Activated CD4-positive, alpha-beta memory T cell treated with anti-CD3 and anti-CD28 coated beads, Interleukin-2, amount 10 ng/mL, durations not matched to agents 7 days and 5 days (primary cell): Measurements from ENCODE around the gene RAB6A. TPM values are rescaled to one million over a fixed set of nuclear protein-coding genes. Genes with fewer than 3 reads are reported as not detected.

Source experiments
- CTCF ChIA-PET: fragments of 350-600 bp; sonication (Branson Sonifier 250); formaldehyde crosslinking; loops from one replicate; lab custom pipeline; 2021; ENCODE audit warnings: antibody characterized with exemption, inconsistent platforms; lab: Charles Lee
- POLR2A ChIA-PET: fragments of 350-600 bp; sonication (Branson Sonifier 250); formaldehyde crosslinking; loops from one replicate; lab custom pipeline; 2021; ENCODE audit warnings: antibody characterized with exemption; lab: Charles Lee
- DNase-seq: peaks from one replicate; pipeline ENCODE4 v3.0.0-alpha.2; 2020
- H3K27ac Mint-ChIP-seq: one replicate; pipeline ENCODE4 v1.8.0; 2021; ENCODE audit warnings: mild to moderate bottlenecking, mixed read lengths
- H3K27me3 Mint-ChIP-seq: one replicate; pipeline ENCODE4 v1.8.0; 2021; ENCODE audit warnings: mixed read lengths
- H3K36me3 Mint-ChIP-seq: one replicate; pipeline ENCODE4 v1.8.0; 2021; ENCODE audit warnings: low read depth, mixed read lengths
- H3K4me1 Mint-ChIP-seq: one replicate; pipeline ENCODE4 v1.8.0; 2021; ENCODE audit warnings: mixed read lengths
- H3K4me3 Mint-ChIP-seq: one replicate; pipeline ENCODE4 v1.8.0; 2021; ENCODE audit warnings: mild to moderate bottlenecking, mixed read lengths
- H3K9me3 Mint-ChIP-seq: one replicate; pipeline ENCODE4 v1.8.0; 2021; ENCODE audit warnings: mixed read lengths
- total RNA-seq, 2 experiments: library from RNA; stranded (reverse); gene quantifications; one replicate each; pipeline ENCODE4 v1.2.3, GENCODE V29; 2021

Gene RAB6A
- 100 to 1,000 TPM; 104 to 108 TPM for total RNA-seq

DNA sequence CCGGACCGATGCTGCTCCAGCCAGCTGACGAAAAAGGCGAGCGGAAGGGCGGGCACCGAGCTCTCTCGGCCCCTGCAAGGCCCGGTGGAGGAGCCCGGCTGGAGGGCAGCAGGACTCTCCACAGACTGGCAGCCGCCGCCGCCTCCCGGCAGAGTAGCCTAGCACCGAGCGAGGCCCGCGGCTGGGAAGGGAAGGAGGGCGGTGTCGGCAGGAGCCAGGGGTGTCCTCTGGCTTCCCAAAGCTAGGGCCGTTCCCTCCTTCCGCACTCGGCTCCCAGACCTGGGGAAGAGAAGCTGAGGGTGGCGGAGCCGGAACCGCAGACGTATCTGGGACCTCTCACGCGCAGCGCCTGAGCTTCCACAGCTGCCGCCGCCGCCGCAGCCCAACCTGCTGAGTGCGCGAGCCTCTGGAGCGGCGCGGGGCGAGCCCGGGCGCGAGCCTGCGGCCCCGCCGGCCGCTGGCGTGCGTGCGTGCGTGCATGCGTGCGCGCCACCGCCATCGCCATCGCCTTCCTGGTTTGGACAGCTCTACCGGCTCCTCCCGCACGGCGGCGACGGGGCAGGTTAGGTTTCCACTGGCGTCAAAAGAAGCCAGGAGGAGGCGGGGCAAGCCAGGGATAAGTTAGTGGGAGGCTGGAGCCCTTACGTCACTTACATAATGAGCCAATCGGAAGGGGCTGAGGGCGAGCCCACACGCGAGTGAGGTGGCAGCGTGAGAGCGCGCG, at the start of gene RAB6A:
RAB6A (minus strand) TSS at position 396 of the 724 bp plus-strand sequence. CDS start 439 bp downstream, outside the sequence.
- DNase-seq: peak; percentile 100
- Mint-ChIP-seq H3K27me3 (peaks cover 3% of the 10 kb centered on the region), H3K4me1 (peaks cover 32% of the 10 kb centered on the region), H3K36me3 (peaks cover 10% of the 10 kb centered on the region), H3K9me3 (no peaks in the 10 kb centered on the region), H3K4me3 (peak within 1 kb of the TSS; percentile 94), H3K27ac (peak within 1 kb of the TSS; percentile 86)
- ChIA-PET POLR2A (interaction anchor here (1.0 to 8.2 kb wide), 8 partner anchors 8 to 410 kb away, joined by 3 to 158 read pairs (median 4); partner anchors contain the start of genes C2CD3, COA4, MRPL48 and PAAF1), CTCF (interaction anchor here (0.6 to 5.0 kb wide), 9 partner anchors 14 to 358 kb away, joined by 3 to 62 read pairs (median 3); partner anchors contain the start of gene MRPL48)

DNA sequence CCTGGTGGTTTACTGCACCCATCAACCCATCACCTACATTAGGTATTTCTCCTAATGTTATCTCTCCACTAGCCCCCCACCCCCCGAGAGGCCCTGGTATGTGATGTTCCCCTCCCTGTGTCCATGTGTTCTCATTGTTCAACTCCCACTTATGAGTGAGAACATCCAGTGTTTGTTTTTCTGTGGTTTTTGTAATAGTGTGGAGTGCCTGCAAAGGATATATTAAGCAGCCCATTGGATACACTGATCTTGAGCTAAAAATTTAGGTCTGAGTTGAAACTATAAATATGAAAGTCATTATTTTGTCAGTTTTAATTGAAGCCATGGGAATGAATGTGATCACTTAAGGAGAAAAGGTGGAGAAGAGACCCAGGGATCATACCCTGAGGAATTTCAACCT, 49.8 kb upstream of the RAB6A start:
- Mint-ChIP-seq H3K4me3 (no peak overlapping the region), H3K4me1 (no peaks in the 10 kb centered on the region), H3K36me3 (peaks cover 26% of the 10 kb centered on the region), H3K27ac (no peak overlapping the region), H3K27me3 (no peaks in the 10 kb centered on the region), H3K9me3 (no peaks in the 10 kb centered on the region)
- ChIA-PET CTCF (no interaction called here), POLR2A (no interaction called here)
- DNase-seq: no peak

DNA sequence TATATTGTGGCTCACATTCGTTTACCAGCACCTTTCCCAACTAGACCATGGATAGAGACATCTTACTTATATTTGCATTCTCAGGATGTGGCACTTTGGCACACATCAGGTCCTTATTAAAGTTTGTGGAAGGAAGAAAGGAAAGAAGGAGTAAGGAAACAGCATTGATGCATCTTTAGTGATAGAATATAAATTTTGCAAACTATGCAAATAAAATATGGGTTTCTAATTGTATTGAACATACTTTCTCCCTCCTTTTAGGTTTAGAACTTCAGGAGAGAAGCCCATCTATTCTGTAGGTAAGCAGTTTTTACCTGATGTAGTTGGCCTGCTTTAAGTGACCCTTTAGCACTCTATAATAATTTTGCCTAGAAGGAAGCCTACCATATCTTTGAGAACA, 47.2 kb upstream of the RAB6A start:
- ChIA-PET POLR2A (no interaction called here), CTCF (no interaction called here)
- no peaks in the 10 kb centered on the region for H3K9me3 Mint-ChIP-seq
- H3K4me1 Mint-ChIP-seq: no peaks in the 10 kb centered on the region
- DNase-seq: no peak
- no peaks in the 10 kb centered on the region for H3K27me3 Mint-ChIP-seq
- no peak overlapping the region for H3K4me3 Mint-ChIP-seq
- peaks cover 26% of the 10 kb centered on the region for H3K36me3 Mint-ChIP-seq
- no peak overlapping the region for H3K27ac Mint-ChIP-seq

DNA sequence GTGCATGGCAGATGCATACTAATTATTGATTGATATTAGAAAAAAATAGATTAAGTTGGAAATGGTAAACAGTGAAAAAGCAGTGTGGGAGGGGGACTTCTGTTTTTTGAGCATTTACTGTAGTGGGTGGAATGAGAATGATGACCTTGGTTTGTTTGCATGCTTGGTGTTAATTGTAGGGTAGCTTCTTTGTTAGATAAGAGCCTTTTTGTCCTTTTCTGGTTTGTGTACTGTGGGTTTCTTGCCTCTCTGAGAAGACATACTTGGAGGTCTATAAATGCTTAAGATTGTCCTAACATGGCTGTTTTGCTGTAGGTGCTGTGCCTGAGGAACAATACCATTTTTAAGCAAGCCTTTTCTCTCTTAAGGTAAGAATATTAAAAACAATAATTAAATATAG, 43.8 kb upstream of the RAB6A start:
- ChIA-PET CTCF (no interaction called here), POLR2A (no interaction called here)
- H3K4me3 Mint-ChIP-seq: no peak overlapping the region
- no peaks in the 10 kb centered on the region for H3K27me3 Mint-ChIP-seq
- no peak overlapping the region for H3K27ac Mint-ChIP-seq
- H3K4me1 Mint-ChIP-seq: no peaks in the 10 kb centered on the region
- no peak for DNase-seq
- H3K36me3 Mint-ChIP-seq: peaks cover 17% of the 10 kb centered on the region
- H3K9me3 Mint-ChIP-seq: no peaks in the 10 kb centered on the region

DNA sequence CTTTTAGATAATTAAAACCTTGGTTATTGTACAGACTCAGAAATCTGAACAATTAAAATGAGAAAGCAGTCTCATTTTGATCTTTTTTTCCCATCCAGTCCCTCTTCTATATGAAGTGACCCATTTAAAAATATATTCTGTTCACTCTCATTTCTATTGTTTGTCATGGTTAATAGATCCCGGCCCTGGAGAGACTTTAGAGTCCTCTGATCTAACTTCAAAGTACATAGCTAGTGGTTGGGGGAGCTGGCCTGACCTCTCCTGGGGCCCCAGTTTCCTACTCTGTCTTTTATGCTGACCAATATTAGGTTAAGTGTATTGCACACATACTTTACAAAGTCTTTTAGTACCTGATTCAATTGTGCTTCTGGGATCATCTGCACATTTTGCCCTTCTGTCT, 40.3 kb upstream of the RAB6A start:
- POLR2A ChIA-PET: no interaction called here
- Mint-ChIP-seq H3K4me1 (no peaks in the 10 kb centered on the region), H3K9me3 (no peaks in the 10 kb centered on the region)

DNA sequence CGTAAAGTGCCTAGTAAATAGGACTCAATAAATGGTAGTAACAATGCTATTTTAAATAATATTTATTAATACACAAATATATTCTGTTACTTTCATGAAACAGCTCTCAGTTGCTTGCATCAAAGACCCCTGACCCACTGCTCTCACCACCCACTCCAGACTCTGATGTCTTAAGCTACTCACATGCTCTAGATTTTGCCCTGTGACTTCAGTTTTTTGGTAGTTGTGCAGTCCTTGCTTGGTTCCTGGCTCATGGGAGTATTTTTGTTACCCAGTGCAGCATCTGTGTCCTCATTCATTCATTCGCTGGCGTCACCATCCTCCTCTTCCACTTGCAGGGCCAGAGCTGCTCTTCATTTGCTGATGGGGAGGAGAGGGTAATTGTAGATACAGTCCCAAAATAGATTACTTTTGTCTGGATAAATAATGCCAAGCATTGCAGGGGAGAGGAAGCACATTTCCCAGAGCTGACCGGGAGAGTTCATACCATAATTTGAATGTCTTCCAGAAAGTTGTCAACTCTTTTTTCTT, 39.5 kb upstream of the RAB6A start:
- no peaks in the 10 kb centered on the region for H3K36me3 Mint-ChIP-seq
- H3K4me1 Mint-ChIP-seq: no peaks in the 10 kb centered on the region
- H3K9me3 Mint-ChIP-seq: no peaks in the 10 kb centered on the region
- CTCF ChIA-PET: interaction anchor here (0.7 kb wide), 1 partner anchor 150 kb away, joined by 3 read pairs; no protein-coding TSS in a partner anchor
- H3K27ac Mint-ChIP-seq: no peak overlapping the region
- no peaks in the 10 kb centered on the region for H3K27me3 Mint-ChIP-seq
- DNase-seq: no peak
- H3K4me3 Mint-ChIP-seq: no peak overlapping the region
- POLR2A ChIA-PET: no interaction called here

More for the DNA sequence above, 40.3 kb upstream of the RAB6A start:
- Mint-ChIP-seq H3K27ac (no peak overlapping the region), H3K36me3 (peaks cover 6% of the 10 kb centered on the region), H3K27me3 (no peaks in the 10 kb centered on the region), H3K4me3 (no peak overlapping the region)
- DNase-seq: no peak
- CTCF ChIA-PET: interaction anchor here (0.7 kb wide), 1 partner anchor 151 kb away, joined by 3 read pairs; no protein-coding TSS in a partner anchor

DNA sequence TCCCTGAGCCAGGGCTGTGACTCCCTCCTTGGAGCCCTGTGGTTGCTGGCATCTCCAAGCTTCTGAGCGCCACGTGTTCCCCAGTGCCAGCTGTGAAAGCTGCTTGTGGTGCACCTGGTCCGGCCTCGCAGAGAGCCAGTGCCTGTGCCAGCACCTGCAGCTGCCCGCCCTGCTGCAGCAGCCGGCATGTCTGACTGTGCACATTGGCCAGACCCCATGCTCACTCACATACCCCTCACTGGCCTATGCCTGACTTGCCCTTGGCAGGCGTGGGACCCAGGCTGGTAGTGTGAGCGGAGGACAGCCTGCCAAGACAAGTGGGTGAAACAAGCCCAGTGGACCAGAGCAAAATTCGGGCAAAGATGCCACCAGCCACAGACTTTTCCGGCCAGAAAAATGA, 36.6 kb upstream of the RAB6A start:
- no peaks in the 10 kb centered on the region for H3K9me3 Mint-ChIP-seq
- ChIA-PET POLR2A (no interaction called here), CTCF (interaction anchor here (0.5 kb wide), 1 partner anchor 655 kb away, joined by 4 read pairs; the partner anchor contains the start of gene FCHSD2)
- H3K27me3 Mint-ChIP-seq: no peaks in the 10 kb centered on the region
- no peak overlapping the region for H3K4me3 Mint-ChIP-seq
- H3K36me3 Mint-ChIP-seq: no peaks in the 10 kb centered on the region
- H3K4me1 Mint-ChIP-seq: peaks cover 2% of the 10 kb centered on the region
- no peak overlapping the region for H3K27ac Mint-ChIP-seq
- no peak for DNase-seq

DNA sequence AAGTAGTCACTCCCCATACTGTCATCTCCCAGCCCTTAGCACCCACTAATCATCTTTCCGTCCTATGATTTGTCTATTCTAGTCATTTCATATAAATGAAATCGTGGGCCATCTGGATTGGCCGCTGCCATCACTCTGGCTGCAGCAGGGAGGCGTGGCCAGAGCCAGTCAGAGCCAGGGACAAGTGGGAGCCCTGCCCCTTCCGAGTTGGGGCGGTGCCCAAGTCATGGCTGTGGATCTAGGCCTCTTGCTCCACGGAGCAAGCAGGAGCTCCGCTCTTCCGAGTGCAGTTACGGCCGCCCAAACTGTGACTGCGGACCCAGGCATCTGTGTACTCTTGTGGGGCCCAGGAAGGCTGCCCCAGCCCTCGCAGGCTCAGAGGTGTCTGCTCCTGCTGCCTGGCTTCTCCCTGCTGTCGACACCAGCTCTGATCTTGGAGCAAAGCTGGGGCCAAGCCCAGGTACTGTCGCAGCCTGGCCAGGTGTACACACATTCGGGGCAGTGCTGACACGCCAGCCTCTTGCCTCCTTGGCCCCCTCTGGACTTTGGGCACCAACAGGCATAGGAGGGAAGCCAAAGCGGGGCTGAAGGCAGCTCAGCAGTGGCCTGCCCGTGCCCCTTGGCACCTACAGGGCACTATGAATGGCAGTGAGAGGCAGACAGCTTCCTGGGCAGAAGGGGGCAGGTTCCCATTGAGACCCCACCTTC, 35.2 kb upstream of the RAB6A start:
- no peaks in the 10 kb centered on the region for H3K27me3 Mint-ChIP-seq
- ChIA-PET CTCF (no interaction called here), POLR2A (interaction anchor here (0.9 kb wide), 1 partner anchor 8 kb away, joined by 3 read pairs; no protein-coding TSS in a partner anchor)
- H3K36me3 Mint-ChIP-seq: no peaks in the 10 kb centered on the region
- peaks cover 11% of the 10 kb centered on the region for H3K4me1 Mint-ChIP-seq
- H3K27ac Mint-ChIP-seq: no peak overlapping the region
- H3K4me3 Mint-ChIP-seq: no peak overlapping the region
- no peak for DNase-seq
- no peaks in the 10 kb centered on the region for H3K9me3 Mint-ChIP-seq

DNA sequence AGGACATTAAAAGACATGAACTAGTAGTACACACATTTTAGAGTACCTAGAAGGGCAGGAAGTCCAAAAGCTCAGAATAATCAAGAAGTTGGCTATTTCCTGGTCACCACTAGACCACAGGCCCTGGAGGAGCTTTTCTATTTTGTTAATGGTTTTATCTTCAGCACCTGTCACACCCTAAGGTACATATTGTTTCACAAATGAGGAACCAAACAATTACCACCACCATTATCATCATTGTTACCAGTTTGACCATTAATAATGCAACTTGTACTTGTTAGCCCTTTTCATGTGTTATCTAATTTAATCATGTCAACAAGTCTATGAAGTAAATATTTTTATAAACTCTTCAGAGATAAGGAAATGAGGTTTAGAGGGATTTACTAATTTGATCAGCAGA, 31.7 kb upstream of the RAB6A start:
- POLR2A ChIA-PET: interaction anchor here (0.9 kb wide), 1 partner anchor 85 kb away, joined by 3 read pairs; no protein-coding TSS in a partner anchor

DNA sequence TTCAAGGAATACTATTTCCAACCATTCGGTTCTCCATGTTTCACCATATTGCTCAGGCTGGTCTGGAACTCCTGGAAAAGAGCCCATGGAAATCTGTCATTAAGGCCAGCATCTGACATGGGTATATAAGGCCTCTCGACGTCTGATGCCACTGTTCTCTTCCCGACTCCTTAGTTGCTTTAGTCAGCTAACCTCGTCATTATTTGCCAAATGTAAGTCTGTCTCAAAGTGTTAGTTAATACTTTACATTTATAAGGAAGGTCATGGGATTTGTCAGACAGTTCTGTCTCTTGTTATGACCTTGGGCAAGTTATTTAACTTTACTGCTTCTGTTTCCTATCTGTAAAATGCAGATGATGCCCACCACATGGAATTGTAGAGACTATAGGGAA, 28.4 kb upstream of the RAB6A start:
- H3K36me3 Mint-ChIP-seq: no peaks in the 10 kb centered on the region
- H3K27ac Mint-ChIP-seq: peak overlapping the region; percentile 21
- ChIA-PET CTCF (interaction anchor here (1.8 kb wide), 1 partner anchor 28 kb away, joined by 7 read pairs; the partner anchor contains the start of gene RAB6A), POLR2A (interaction anchor here (2.7 kb wide), 1 partner anchor 10 kb away, joined by 35 read pairs; no protein-coding TSS in a partner anchor)
- peaks cover 38% of the 10 kb centered on the region for H3K4me1 Mint-ChIP-seq
- no peak for DNase-seq
- H3K27me3 Mint-ChIP-seq: no peaks in the 10 kb centered on the region
- peak overlapping the region; percentile 94 for H3K4me3 Mint-ChIP-seq
- H3K9me3 Mint-ChIP-seq: no peaks in the 10 kb centered on the region

More for the DNA sequence above, 31.7 kb upstream of the RAB6A start:
- Mint-ChIP-seq H3K36me3 (no peaks in the 10 kb centered on the region), H3K27me3 (no peaks in the 10 kb centered on the region), H3K9me3 (no peaks in the 10 kb centered on the region), H3K4me3 (no peak overlapping the region), H3K4me1 (peaks cover 29% of the 10 kb centered on the region), H3K27ac (no peak overlapping the region)
- CTCF ChIA-PET: no interaction called here
- no peak for DNase-seq

DNA sequence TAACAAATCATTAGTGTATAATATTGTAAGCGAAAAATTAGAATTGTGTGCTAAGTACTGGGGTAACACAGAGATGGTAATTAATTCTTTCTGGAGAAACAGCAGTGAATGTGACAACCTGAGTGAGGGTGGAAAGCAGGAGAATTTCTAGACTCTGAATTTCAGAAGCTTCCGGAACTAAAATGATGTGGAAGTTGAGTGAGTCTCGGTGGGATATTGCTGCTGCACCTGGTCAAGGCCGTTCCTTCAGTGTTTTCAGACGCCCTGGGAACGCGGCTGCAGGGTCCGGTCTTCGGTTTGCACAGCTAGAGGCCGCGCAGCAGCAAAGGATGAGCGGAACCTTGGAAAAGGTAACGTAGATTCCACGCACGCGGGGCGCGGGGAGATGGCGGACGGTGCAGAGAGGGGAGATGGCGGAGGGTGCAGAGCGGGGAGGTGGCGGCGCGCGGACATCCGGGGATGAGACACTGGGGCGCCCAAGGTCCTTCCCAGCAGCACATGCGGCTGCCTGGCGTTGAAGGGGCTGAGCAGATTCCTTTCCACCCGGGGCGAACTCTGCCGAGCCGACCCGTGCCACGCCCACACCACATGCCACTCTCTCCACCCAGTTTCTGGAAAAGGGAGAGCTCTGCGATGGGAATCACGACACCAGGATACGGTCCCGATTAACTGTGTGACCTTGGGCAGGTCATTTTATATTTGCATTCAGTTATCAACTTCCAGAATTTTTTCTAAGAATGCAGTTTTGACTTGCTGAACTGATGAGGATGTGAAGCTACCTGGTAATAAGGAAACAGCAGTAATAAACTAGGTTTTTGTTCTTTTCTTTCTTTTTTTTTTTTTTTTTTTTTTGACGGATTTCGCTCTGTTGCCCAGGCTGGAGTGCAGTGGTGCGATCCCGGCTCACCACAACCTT, 27.0 kb upstream of the RAB6A start, which contains the start of gene MRPL48:
MRPL48 (plus strand) TSS at position 232 of the 916 bp plus-strand sequence; CDS start at position 330, 98 bp downstream.
- Mint-ChIP-seq H3K27ac (peak within 1 kb of the TSS; percentile 86), H3K4me1 (peaks cover 38% of the 10 kb centered on the region), H3K9me3 (no peaks in the 10 kb centered on the region), H3K27me3 (no peaks in the 10 kb centered on the region), H3K36me3 (no peaks in the 10 kb centered on the region), H3K4me3 (peak within 1 kb of the TSS; percentile 94)
- peak; percentile 90 for DNase-seq
- CTCF ChIA-PET: interaction anchor here (0.7 to 1.8 kb wide), 5 partner anchors 8 to 352 kb away, joined by 3 to 7 read pairs (median 4); partner anchors contain the start of genes DNAJB13 and RAB6A
- POLR2A ChIA-PET: interaction anchor here (0.6 to 4.4 kb wide), 14 partner anchors 9 to 706 kb away, joined by 3 to 35 read pairs (median 4); partner anchors contain the start of genes C2CD3, COA4, LIPT2 and RAB6A
